HEK293 (cell line): Measurements from ENCODE around the gene CRAT.

ENCODE experiments used
- GLIS2 ChIP-seq: fragments of 450-650 bp; formaldehyde crosslinking; IDR thresholded peaks from 2 replicates; pipeline ENCODE4 v1.5.1; 2016; ENCODE audit warnings: missing biosample characterization, missing genetic modification characterization
- KLF1 ChIP-seq: fragments of 450-650 bp; formaldehyde crosslinking; IDR thresholded peaks from 2 replicates; pipeline ENCODE4 v1.5.1; 2016; ENCODE audit warnings: missing biosample characterization, missing genetic modification characterization
- KLF16 ChIP-seq: fragments of 450-650 bp; formaldehyde crosslinking; IDR thresholded peaks from 2 replicates; pipeline ENCODE4 v1.5.1; 2017; ENCODE audit warnings: missing biosample characterization, missing genetic modification characterization
- KLF9 ChIP-seq: fragments of 450-650 bp; formaldehyde crosslinking; IDR thresholded peaks from 2 replicates; pipeline ENCODE4 v1.5.1; 2016; ENCODE audit warnings: missing biosample characterization, missing genetic modification characterization, low read depth
- MZF1 ChIP-seq: fragments of 450-650 bp; formaldehyde crosslinking; IDR thresholded peaks from 2 replicates; pipeline ENCODE4 v1.5.1; 2017; ENCODE audit warnings: missing biosample characterization, missing genetic modification characterization, borderline replicate concordance
- REPIN1 ChIP-seq: fragments of 450-650 bp; formaldehyde crosslinking; IDR thresholded peaks from 2 replicates; pipeline ENCODE4 v1.5.1; 2017; ENCODE audit warnings: missing biosample characterization, missing genetic modification characterization, low read depth
- TRIM28 ChIP-seq: IDR thresholded peaks from 2 replicates; pipeline ENCODE4 v1.6.1; 2011; ENCODE audit warnings: low read length, control low read depth, borderline replicate concordance
- ZBTB20 ChIP-seq: fragments of 450-650 bp; formaldehyde crosslinking; IDR thresholded peaks from 2 replicates; pipeline ENCODE4 v1.5.1; 2016; ENCODE audit warnings: missing biosample characterization, missing genetic modification characterization
- ZBTB48 ChIP-seq: fragments of 450-650 bp; formaldehyde crosslinking; IDR thresholded peaks from 2 replicates; pipeline ENCODE4 v1.5.1; 2016; ENCODE audit warnings: missing biosample characterization, missing genetic modification characterization
- ZBTB8A ChIP-seq: fragments of 450-650 bp; formaldehyde crosslinking; IDR thresholded peaks from 2 replicates; pipeline ENCODE4 v1.5.1; 2016; ENCODE audit warnings: missing biosample characterization, missing genetic modification characterization
- ZEB2 ChIP-seq: fragments of 450-650 bp; formaldehyde crosslinking; IDR thresholded peaks from 2 replicates; pipeline ENCODE4 v1.5.1; 2016; ENCODE audit warnings: missing biosample characterization, missing genetic modification characterization
- ZFP69B ChIP-seq: fragments of 450-650 bp; formaldehyde crosslinking; IDR thresholded peaks from 2 replicates; pipeline ENCODE4 v1.5.1; 2016; ENCODE audit warnings: missing biosample characterization, missing genetic modification characterization
- ZNF10 ChIP-seq: fragments of 450-650 bp; formaldehyde crosslinking; IDR thresholded peaks from 2 replicates; pipeline ENCODE4 v1.5.1; 2017; ENCODE audit warnings: missing biosample characterization, missing genetic modification characterization
- ZNF121 ChIP-seq: fragments of 450-650 bp; formaldehyde crosslinking; IDR thresholded peaks from 2 replicates; pipeline ENCODE4 v1.5.1; 2016; ENCODE audit warnings: missing biosample characterization, missing genetic modification characterization
- ZNF148 ChIP-seq: fragments of 450-650 bp; formaldehyde crosslinking; IDR thresholded peaks from 2 replicates; pipeline ENCODE4 v1.5.0; 2017; ENCODE audit warnings: missing biosample characterization, missing genetic modification characterization, borderline replicate concordance
- ZNF23 ChIP-seq: fragments of 450-650 bp; formaldehyde crosslinking; IDR thresholded peaks from 2 replicates; pipeline ENCODE4 v1.5.1; 2016; ENCODE audit warnings: missing biosample characterization, missing genetic modification characterization, borderline replicate concordance
- ZNF266 ChIP-seq: fragments of 450-650 bp; formaldehyde crosslinking; IDR thresholded peaks from 2 replicates; pipeline ENCODE4 v1.5.1; 2016; ENCODE audit warnings: missing biosample characterization, missing genetic modification characterization, low read depth
- ZNF341 ChIP-seq: fragments of 450-650 bp; formaldehyde crosslinking; IDR thresholded peaks from 2 replicates; pipeline ENCODE4; 2016; ENCODE audit warnings: low read depth, missing biosample characterization, missing genetic modification characterization
- ZNF473 ChIP-seq: fragments of 450-650 bp; formaldehyde crosslinking; IDR thresholded peaks from 2 replicates; pipeline ENCODE4 v1.5.1; 2017; ENCODE audit warnings: missing biosample characterization, missing genetic modification characterization
- ZNF560 ChIP-seq: fragments of 450-650 bp; formaldehyde crosslinking; IDR thresholded peaks from 2 replicates; pipeline ENCODE4 v1.5.1; 2017; ENCODE audit warnings: missing biosample characterization, missing genetic modification characterization, borderline replicate concordance
- ZNF561 ChIP-seq: fragments of 450-650 bp; IDR thresholded peaks from 2 replicates; pipeline ENCODE4 v1.5.1; 2018; ENCODE audit warnings: missing biosample characterization, missing genetic modification characterization, borderline replicate concordance
- ZNF624 ChIP-seq: fragments of 450-650 bp; formaldehyde crosslinking; IDR thresholded peaks from 2 replicates; pipeline ENCODE4 v1.5.1; 2017; ENCODE audit warnings: missing biosample characterization, missing genetic modification characterization
- ZSCAN23 ChIP-seq: fragments of 450-650 bp; formaldehyde crosslinking; IDR thresholded peaks from 2 replicates; pipeline ENCODE4 v1.5.1; 2016; ENCODE audit warnings: missing biosample characterization, missing genetic modification characterization
- TF ChIP-seq, protein P1 (sequence below): fragments of 450-650 bp; formaldehyde crosslinking; IDR thresholded peaks from 2 replicates; pipeline ENCODE4 v1.5.1; 2017; ENCODE audit warnings: missing biosample characterization, missing genetic modification characterization
- TF ChIP-seq, protein P2 (sequence below): fragments of 450-650 bp; formaldehyde crosslinking; IDR thresholded peaks from 2 replicates; pipeline ENCODE4 v1.5.1; 2016; ENCODE audit warnings: missing biosample characterization, missing genetic modification characterization
- TF ChIP-seq, protein P3 (sequence below): fragments of 450-650 bp; formaldehyde crosslinking; conservative IDR thresholded peaks from 2 replicates; pipeline ENCODE4 v1.5.1; 2016; ENCODE audit warnings: low read depth, missing biosample characterization, missing genetic modification characterization
- TF ChIP-seq, protein P4 (sequence below): sonication (generic); formaldehyde crosslinking; IDR thresholded peaks from 2 replicates; pipeline ENCODE4 v1.8.1; 2022; ENCODE audit warnings: mild to moderate bottlenecking, moderate library complexity, missing genetic modification reagents
- TF ChIP-seq, protein P5 (sequence below): fragments of 450-650 bp; formaldehyde crosslinking; IDR thresholded peaks from 2 replicates; pipeline ENCODE4 v1.5.1; 2016; ENCODE audit warnings: missing biosample characterization, missing genetic modification characterization

Gene CRAT

DNA sequence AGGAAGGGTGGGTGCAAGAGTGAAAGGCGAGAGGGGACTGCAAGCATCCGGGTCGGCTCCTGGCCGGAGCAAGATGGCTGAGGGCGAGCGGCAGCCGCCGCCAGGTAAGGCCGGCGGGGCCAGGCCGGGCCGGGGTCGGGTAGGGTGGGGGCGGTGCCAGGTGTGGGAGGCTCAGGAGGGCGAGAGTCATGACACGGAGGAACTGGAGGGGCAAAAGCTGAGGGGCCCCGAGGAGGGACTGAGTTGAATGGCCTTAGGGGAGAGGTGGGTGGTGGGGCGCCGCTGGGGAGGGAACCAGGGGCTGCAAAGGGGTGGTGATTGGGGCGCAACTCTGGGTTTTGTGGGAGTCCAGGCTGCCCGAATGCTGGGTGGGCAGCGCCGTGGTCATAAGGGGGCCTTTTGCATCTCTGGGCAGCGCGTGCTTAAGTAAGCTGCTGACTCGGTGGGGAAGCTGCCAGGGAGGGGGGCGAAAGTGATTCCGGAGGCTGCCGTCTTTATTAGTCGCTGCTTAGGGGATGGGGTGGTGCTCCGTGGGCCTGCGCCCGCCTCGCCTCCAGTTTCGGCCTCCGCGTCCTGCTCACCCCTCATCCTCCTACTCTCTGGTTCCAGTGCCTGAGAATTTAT is 1.0 kb upstream of the CRAT start (continued):
- TF ChIP-seq, protein P1, sequence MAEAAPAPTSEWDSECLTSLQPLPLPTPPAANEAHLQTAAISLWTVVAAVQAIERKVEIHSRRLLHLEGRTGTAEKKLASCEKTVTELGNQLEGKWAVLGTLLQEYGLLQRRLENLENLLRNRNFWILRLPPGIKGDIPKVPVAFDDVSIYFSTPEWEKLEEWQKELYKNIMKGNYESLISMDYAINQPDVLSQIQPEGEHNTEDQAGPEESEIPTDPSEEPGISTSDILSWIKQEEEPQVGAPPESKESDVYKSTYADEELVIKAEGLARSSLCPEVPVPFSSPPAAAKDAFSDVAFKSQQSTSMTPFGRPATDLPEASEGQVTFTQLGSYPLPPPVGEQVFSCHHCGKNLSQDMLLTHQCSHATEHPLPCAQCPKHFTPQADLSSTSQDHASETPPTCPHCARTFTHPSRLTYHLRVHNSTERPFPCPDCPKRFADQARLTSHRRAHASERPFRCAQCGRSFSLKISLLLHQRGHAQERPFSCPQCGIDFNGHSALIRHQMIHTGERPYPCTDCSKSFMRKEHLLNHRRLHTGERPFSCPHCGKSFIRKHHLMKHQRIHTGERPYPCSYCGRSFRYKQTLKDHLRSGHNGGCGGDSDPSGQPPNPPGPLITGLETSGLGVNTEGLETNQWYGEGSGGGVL (tag by site-specific recombination) = peak; percentile 90
- TF ChIP-seq, protein P2, sequence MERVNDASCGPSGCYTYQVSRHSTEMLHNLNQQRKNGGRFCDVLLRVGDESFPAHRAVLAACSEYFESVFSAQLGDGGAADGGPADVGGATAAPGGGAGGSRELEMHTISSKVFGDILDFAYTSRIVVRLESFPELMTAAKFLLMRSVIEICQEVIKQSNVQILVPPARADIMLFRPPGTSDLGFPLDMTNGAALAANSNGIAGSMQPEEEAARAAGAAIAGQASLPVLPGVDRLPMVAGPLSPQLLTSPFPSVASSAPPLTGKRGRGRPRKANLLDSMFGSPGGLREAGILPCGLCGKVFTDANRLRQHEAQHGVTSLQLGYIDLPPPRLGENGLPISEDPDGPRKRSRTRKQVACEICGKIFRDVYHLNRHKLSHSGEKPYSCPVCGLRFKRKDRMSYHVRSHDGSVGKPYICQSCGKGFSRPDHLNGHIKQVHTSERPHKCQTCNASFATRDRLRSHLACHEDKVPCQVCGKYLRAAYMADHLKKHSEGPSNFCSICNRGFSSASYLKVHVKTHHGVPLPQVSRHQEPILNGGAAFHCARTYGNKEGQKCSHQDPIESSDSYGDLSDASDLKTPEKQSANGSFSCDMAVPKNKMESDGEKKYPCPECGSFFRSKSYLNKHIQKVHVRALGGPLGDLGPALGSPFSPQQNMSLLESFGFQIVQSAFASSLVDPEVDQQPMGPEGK = peak; percentile 98
- TF ChIP-seq ZBTB48 (tag by site-specific recombination) (peak; percentile 92), ZEB2 (peak; percentile 57; the same call in 1 of the 2 replicates), KLF1 (tag by site-specific recombination) (0 out of 2 replicates have a peak, but pooled peaks have one; percentile 12), ZNF23 (tag by site-specific recombination) (no peak), KLF16 (tag by site-specific recombination) (peak; percentile 68), ZNF560 (no peak), ZBTB20 (tag by site-specific recombination) (peak; percentile 84), ZNF10 (tag by site-specific recombination) (0 out of 2 replicates have a peak, but pooled peaks have one; percentile 36), ZNF473 (no peak), ZNF148 (tag by site-specific recombination) (no peak), KLF9 (tag by site-specific recombination) (peak; percentile 56; the same call in 1 of the 2 replicates), GLIS2 (tag by site-specific recombination) (peak; percentile 97), ZNF121 (no peak), ZSCAN23 (no peak), MZF1 (tag by site-specific recombination) (peak; percentile 75; the same call in 1 of the 2 replicates), REPIN1 (tag by site-specific recombination) (no peak), ZBTB8A (tag by site-specific recombination) (peak; percentile 80), ZNF341 (peak; percentile 77; the same call in 1 of the 2 replicates), ZNF561 (no peak), ZNF624 (tag by site-specific recombination) (no peak), TRIM28 (no peak), ZNF266 (no peak), ZFP69B (tag by site-specific recombination) (0 out of 2 replicates have a peak, but pooled peaks have one; percentile 32)
- TF ChIP-seq, protein P3, sequence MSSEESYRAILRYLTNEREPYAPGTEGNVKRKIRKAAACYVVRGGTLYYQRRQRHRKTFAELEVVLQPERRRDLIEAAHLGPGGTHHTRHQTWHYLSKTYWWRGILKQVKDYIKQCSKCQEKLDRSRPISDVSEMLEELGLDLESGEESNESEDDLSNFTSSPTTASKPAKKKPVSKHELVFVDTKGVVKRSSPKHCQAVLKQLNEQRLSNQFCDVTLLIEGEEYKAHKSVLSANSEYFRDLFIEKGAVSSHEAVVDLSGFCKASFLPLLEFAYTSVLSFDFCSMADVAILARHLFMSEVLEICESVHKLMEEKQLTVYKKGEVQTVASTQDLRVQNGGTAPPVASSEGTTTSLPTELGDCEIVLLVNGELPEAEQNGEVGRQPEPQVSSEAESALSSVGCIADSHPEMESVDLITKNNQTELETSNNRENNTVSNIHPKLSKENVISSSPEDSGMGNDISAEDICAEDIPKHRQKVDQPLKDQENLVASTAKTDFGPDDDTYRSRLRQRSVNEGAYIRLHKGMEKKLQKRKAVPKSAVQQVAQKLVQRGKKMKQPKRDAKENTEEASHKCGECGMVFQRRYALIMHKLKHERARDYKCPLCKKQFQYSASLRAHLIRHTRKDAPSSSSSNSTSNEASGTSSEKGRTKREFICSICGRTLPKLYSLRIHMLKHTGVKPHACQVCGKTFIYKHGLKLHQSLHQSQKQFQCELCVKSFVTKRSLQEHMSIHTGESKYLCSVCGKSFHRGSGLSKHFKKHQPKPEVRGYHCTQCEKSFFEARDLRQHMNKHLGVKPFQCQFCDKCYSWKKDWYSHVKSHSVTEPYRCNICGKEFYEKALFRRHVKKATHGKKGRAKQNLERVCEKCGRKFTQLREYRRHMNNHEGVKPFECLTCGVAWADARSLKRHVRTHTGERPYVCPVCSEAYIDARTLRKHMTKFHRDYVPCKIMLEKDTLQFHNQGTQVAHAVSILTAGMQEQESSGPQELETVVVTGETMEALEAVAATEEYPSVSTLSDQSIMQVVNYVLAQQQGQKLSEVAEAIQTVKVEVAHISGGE (tag by site-specific recombination) = peak; percentile 16; the same call in 1 of the 2 replicates
- TF ChIP-seq, protein P4, sequence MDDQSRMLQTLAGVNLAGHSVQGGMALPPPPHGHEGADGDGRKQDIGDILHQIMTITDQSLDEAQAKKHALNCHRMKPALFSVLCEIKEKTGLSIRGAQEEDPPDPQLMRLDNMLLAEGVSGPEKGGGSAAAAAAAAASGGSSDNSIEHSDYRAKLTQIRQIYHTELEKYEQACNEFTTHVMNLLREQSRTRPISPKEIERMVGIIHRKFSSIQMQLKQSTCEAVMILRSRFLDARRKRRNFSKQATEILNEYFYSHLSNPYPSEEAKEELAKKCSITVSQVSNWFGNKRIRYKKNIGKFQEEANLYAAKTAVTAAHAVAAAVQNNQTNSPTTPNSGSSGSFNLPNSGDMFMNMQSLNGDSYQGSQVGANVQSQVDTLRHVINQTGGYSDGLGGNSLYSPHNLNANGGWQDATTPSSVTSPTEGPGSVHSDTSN (CRISPR knock-in tag) = peak; percentile 1; the same call in 1 of the 2 replicates
- TF ChIP-seq, protein P5, sequence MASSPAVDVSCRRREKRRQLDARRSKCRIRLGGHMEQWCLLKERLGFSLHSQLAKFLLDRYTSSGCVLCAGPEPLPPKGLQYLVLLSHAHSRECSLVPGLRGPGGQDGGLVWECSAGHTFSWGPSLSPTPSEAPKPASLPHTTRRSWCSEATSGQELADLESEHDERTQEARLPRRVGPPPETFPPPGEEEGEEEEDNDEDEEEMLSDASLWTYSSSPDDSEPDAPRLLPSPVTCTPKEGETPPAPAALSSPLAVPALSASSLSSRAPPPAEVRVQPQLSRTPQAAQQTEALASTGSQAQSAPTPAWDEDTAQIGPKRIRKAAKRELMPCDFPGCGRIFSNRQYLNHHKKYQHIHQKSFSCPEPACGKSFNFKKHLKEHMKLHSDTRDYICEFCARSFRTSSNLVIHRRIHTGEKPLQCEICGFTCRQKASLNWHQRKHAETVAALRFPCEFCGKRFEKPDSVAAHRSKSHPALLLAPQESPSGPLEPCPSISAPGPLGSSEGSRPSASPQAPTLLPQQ = peak; percentile 23; the same call in 1 of the 2 replicates
